Measurements from ENCODE around the gene MAD1L1. TPM values are rescaled to one million over a fixed set of nuclear protein-coding genes. Genes with fewer than 3 reads are reported as not detected.
A peak's percentile ranks its signal among the peaks of the same experiment; 100 is the strongest.

The MAD1L1 gene
- total and polyA plus RNA-seq, 3 experiments from 2014 or later = 43.6 to 185 (median 47.3) TPM

GRCh38 chr7:1899196-1899595 is 333.5 kb downstream of the MAD1L1 start:
- Mint-ChIP-seq H3K9me3 (no peaks in the 10 kb centered on the region), H3K4me1 (peaks cover 0 to 11% (median 3%) of the 10 kb centered on the region in 3 donors), H3K36me3 (peaks cover 0 to 50% (median 2%) of the 10 kb centered on the region in 3 donors), H3K27ac (no peak overlapping the region), H3K4me3 (no peak overlapping the region), H3K27me3 (no peaks in the 10 kb centered on the region)
- Histone ChIP-seq H3K27me3 (ENCODE audit: insufficient read depth, low read length, poor library complexity, severe bottlenecking) (no peaks in the 10 kb centered on the region), H3K27ac (ENCODE audit: low read depth, low read length) (no peak overlapping the region), H3K4me1 (ENCODE audit: insufficient read depth, low read length) (no peaks in the 10 kb centered on the region), H3K36me3 (ENCODE audit: insufficient read depth, low read length) (peaks cover 4% of the 10 kb centered on the region), H3K9me3 (ENCODE audit: low read length) (no peaks in the 10 kb centered on the region), H3K4me3 (ENCODE audit: low read length) (no peak overlapping the region)
- CTCF ChIA-PET = no interaction called here
- no peak for DNase-seq
- POLR2A ChIA-PET = no interaction called here

- H3K36me3 ChIP-seq (ENCODE audit: insufficient read depth, low read length) = peaks cover 4% of the 10 kb centered on the region
- no peaks in the 10 kb centered on the region for H3K27me3 ChIP-seq (ENCODE audit: insufficient read depth, low read length, poor library complexity, severe bottlenecking)
- no peak overlapping the region for H3K4me3 ChIP-seq (ENCODE audit: low read length)
- ChIA-PET POLR2A (no interaction called here), CTCF (no interaction called here)
- peaks cover 0 to 15% (median 6%) of the 10 kb centered on the region in 3 donors for H3K4me1 Mint-ChIP-seq
- H3K27ac Mint-ChIP-seq = no peak overlapping the region
- no peaks in the 10 kb centered on the region for H3K27me3 Mint-ChIP-seq
- H3K4me3 Mint-ChIP-seq = no peak overlapping the region
- H3K36me3 Mint-ChIP-seq = peaks cover 0 to 55% (median 2%) of the 10 kb centered on the region in 3 donors
- no peak overlapping the region for H3K27ac ChIP-seq (ENCODE audit: low read depth, low read length)
- H3K9me3 ChIP-seq (ENCODE audit: low read length) = no peaks in the 10 kb centered on the region
- H3K4me1 ChIP-seq (ENCODE audit: insufficient read depth, low read length) = no peaks in the 10 kb centered on the region
- no peak for DNase-seq
- H3K9me3 Mint-ChIP-seq = no peaks in the 10 kb centered on the region
Measured at GRCh38 chr7:1898628-1899185, 334.0 kb downstream of the MAD1L1 start.

- Histone ChIP-seq H3K27me3 (ENCODE audit: insufficient read depth, low read length, poor library complexity, severe bottlenecking) (no peaks in the 10 kb centered on the region), H3K4me1 (ENCODE audit: insufficient read depth, low read length) (no peaks in the 10 kb centered on the region), H3K27ac (ENCODE audit: low read depth, low read length) (no peak overlapping the region), H3K9me3 (ENCODE audit: low read length) (no peaks in the 10 kb centered on the region), H3K36me3 (ENCODE audit: insufficient read depth, low read length) (peaks cover 4% of the 10 kb centered on the region), H3K4me3 (ENCODE audit: low read length) (no peak overlapping the region)
- no peak for DNase-seq
- H3K9me3 Mint-ChIP-seq = no peaks in the 10 kb centered on the region
- H3K36me3 Mint-ChIP-seq = peaks cover 0 to 56% (median 2%) of the 10 kb centered on the region in 3 donors
- POLR2A ChIA-PET = no interaction called here
- peaks cover 0 to 15% (median 6%) of the 10 kb centered on the region in 3 donors for H3K4me1 Mint-ChIP-seq
- CTCF ChIA-PET = no interaction called here
- no peaks in the 10 kb centered on the region for H3K27me3 Mint-ChIP-seq
- H3K4me3 Mint-ChIP-seq = no peak overlapping the region
- H3K27ac Mint-ChIP-seq = peak overlapping the region in 1 of 8 donors; percentile 38
Measured at GRCh38 chr7:1897861-1898627, 334.7 kb downstream of the MAD1L1 start.

DNA sequence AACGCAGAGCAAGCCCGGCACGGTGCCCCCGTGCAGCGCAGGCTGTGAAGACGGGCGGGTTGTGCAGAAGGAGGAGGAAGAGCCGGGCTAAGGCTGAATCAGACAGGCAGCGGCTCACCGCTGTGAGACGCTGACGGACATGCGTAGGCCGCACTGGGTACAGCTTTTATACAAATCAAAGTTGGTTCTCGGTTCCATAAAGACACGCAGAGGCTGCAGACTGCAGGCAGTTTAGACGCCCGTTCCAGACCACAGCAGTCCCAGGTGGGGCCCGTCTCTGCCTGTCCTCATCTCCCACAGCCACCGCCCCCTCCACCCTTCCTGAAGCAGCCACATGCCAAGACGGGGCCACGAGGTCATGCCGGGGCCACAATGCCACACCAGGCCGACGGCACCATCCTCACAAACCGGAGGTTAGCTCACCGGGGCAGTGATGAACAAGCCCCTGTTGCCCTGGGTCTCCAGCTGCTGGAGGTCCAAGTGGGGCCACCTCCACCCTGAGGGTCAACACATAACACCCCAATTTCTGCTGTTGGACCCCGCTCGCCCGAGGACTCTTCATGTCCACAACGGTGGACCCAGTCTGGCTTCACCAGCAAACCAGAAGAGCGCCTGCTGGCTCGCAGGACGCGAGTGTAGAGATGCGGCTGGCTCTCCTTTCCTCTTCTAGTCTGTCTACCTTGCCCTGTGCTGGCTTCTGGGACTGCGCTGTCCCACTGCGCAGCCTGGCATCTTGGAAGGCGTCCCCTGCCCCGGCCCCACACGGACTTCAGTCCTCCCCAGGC is 335.5 kb downstream of the MAD1L1 start:
- H3K9me3 Mint-ChIP-seq = no peaks in the 10 kb centered on the region
- no peak overlapping the region for H3K4me3 Mint-ChIP-seq
- Histone ChIP-seq H3K27me3 (ENCODE audit: insufficient read depth, low read length, poor library complexity, severe bottlenecking) (no peaks in the 10 kb centered on the region), H3K9me3 (ENCODE audit: low read length) (no peaks in the 10 kb centered on the region), H3K4me3 (ENCODE audit: low read length) (no peak overlapping the region), H3K27ac (ENCODE audit: low read depth, low read length) (no peak overlapping the region), H3K36me3 (ENCODE audit: insufficient read depth, low read length) (peaks cover 4% of the 10 kb centered on the region), H3K4me1 (ENCODE audit: insufficient read depth, low read length) (no peaks in the 10 kb centered on the region)
- ChIA-PET CTCF (no interaction called here), POLR2A (no interaction called here)
- DNase-seq = no peak
- H3K27me3 Mint-ChIP-seq = no peaks in the 10 kb centered on the region
- peaks cover 0 to 62% (median 2%) of the 10 kb centered on the region in 3 donors for H3K36me3 Mint-ChIP-seq
- H3K4me1 Mint-ChIP-seq = peaks cover 0 to 15% (median 6%) of the 10 kb centered on the region in 3 donors
- H3K27ac Mint-ChIP-seq = peak overlapping the region in 5 of 8 donors; percentile 23 to 82 (median 56)

DNA sequence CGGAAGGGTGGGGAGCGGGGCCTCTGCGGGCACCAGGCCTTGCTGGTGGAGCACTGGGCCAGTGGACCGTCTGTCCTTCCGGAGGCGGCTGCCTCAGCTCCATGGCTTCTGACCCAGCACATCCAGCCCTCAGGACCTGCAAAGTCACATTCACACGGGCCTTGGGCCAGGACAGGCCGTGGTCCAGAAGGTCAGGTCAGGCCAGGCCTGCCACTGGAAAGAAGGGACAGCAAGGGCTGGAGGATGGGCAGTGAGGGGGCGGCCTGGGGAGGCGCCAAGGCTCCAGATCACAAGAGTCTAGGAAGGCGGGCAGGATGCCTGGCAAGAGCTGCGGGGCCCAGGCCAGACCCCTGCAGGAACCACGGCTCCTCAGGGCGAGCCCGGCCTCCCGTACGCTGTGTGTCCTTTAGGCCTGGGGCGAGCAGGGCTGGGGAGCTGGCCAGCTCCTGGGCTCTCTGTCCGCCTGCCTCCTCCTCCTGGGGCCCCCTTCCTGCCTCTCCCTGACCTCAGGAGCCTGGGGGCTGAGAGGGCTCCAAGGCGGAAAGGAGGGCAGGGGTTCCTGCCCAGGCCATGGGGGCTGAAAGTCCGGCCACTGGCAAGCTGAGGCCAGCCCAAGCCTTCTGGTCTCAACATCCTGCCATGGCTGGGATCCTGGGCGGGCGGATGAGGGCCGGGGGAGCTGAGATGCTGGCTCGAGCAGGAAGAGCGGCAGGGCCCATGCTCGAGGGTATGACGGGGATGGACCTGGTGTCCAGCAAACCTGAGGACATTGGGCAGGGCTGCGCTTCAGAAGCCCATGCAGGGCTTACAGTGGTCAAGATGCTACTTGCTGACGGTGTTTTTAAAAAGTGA is 336.9 kb downstream of the MAD1L1 start:
- Mint-ChIP-seq H3K9me3 (no peaks in the 10 kb centered on the region), H3K27me3 (no peaks in the 10 kb centered on the region), H3K36me3 (peaks cover 0 to 68% (median 2%) of the 10 kb centered on the region in 3 donors), H3K27ac (peak overlapping the region in 1 of 8 donors; percentile 66), H3K4me3 (no peak overlapping the region), H3K4me1 (peaks cover 5 to 17% (median 9%) of the 10 kb centered on the region in 3 donors)
- no peaks in the 10 kb centered on the region for H3K9me3 ChIP-seq (ENCODE audit: low read length)
- no peaks in the 10 kb centered on the region for H3K4me1 ChIP-seq (ENCODE audit: insufficient read depth, low read length)
- H3K36me3 ChIP-seq (ENCODE audit: insufficient read depth, low read length) = peaks cover 4% of the 10 kb centered on the region
- ChIA-PET CTCF (no interaction called here), POLR2A (no interaction called here)
- H3K27me3 ChIP-seq (ENCODE audit: insufficient read depth, low read length, poor library complexity, severe bottlenecking) = no peaks in the 10 kb centered on the region
- H3K27ac ChIP-seq (ENCODE audit: low read depth, low read length) = no peak overlapping the region
- H3K4me3 ChIP-seq (ENCODE audit: low read length) = no peak overlapping the region
- no peak for DNase-seq

- POLR2A ChIA-PET = no interaction called here
- H3K4me1 ChIP-seq (ENCODE audit: insufficient read depth, low read length) = peaks cover 2% of the 10 kb centered on the region
- H3K36me3 ChIP-seq (ENCODE audit: insufficient read depth, low read length) = peaks cover 4% of the 10 kb centered on the region
- no peak overlapping the region for H3K27ac ChIP-seq (ENCODE audit: low read depth, low read length)
- H3K4me3 ChIP-seq (ENCODE audit: low read length) = no peak overlapping the region
- H3K27me3 ChIP-seq (ENCODE audit: insufficient read depth, low read length, poor library complexity, severe bottlenecking) = no peaks in the 10 kb centered on the region
- Mint-ChIP-seq H3K9me3 (no peaks in the 10 kb centered on the region), H3K27me3 (no peaks in the 10 kb centered on the region), H3K4me3 (no peak overlapping the region), H3K27ac (peak overlapping the region in 3 of 8 donors; percentile 6 to 66 (median 57)), H3K36me3 (peaks cover 0 to 71% (median 2%) of the 10 kb centered on the region in 3 donors), H3K4me1 (peaks cover 11 to 19% (median 12%) of the 10 kb centered on the region in 3 donors)
- DNase-seq = no peak
- H3K9me3 ChIP-seq (ENCODE audit: low read length) = no peaks in the 10 kb centered on the region
- CTCF ChIA-PET = no interaction called here
Measured at GRCh38 chr7:1894906-1895663, 337.7 kb downstream of the MAD1L1 start.

DNA sequence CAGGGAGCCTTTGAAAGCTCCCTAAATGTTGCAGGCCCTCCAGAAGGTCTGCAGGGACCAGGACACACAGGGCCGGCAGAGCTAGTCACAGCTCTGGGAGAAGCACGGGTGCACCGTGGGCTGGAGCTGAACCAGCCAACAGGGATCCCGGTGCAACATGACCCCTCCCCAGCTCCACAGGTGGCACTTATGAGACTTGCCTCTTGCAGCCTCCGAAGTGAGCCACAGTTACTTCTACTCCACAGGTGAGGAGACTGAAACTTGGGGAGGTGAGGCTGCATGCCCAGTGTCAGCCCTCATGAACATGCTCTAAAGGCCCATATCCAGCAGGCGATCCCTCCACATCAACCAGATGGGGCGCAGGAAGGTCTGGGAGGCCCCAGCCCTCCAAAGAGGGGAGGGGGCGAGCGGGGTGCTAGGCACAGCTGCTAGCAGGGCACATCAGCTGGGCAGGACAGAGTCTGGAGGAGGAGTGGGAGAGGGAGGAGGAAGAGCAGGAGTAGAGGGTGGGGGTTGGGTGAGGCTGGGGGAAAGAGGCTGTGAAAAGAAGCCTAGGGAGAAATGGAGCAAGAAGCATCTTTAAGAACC is 338.3 kb downstream of the MAD1L1 start:
- DNase-seq = no peak
- no peaks in the 10 kb centered on the region for H3K27me3 ChIP-seq (ENCODE audit: insufficient read depth, low read length, poor library complexity, severe bottlenecking)
- peak overlapping the region in 1 of 7 donors; percentile 32 for H3K4me3 Mint-ChIP-seq
- POLR2A ChIA-PET = no interaction called here
- H3K9me3 Mint-ChIP-seq = no peaks in the 10 kb centered on the region
- peaks cover 0 to 69% (median 2%) of the 10 kb centered on the region in 3 donors for H3K36me3 Mint-ChIP-seq
- peaks cover 5% of the 10 kb centered on the region for H3K4me1 ChIP-seq (ENCODE audit: insufficient read depth, low read length)
- H3K4me3 ChIP-seq (ENCODE audit: low read length) = no peak overlapping the region
- no peak overlapping the region for H3K27ac ChIP-seq (ENCODE audit: low read depth, low read length)
- no peaks in the 10 kb centered on the region for H3K9me3 ChIP-seq (ENCODE audit: low read length)
- CTCF ChIA-PET = no interaction called here
- H3K4me1 Mint-ChIP-seq = peaks cover 11 to 25% (median 14%) of the 10 kb centered on the region in 3 donors
- peak overlapping the region in 4 of 8 donors; percentile 46 to 71 (median 65) for H3K27ac Mint-ChIP-seq
- peaks cover 4% of the 10 kb centered on the region for H3K36me3 ChIP-seq (ENCODE audit: insufficient read depth, low read length)
- no peaks in the 10 kb centered on the region for H3K27me3 Mint-ChIP-seq
